Smooth muscle cell (in vitro differentiated cells): ENCODE results near the gene MYO9A. TPM values are rescaled to one million over a fixed set of nuclear protein-coding genes. Genes with fewer than 3 reads are reported as not detected.

Experiments
- DNase-seq: peaks from one replicate; lab custom pipeline; 2025; ENCODE audit not compliant: unreplicated experiment; lab: John Stamatoyannopoulos, UW
- H2AFZ ChIP-seq: fragments of 200-600 bp; sonication (generic); 2 replicates; pipeline ENCODE4 v1.6.0; 2016; ENCODE audit warnings: antibody characterized with exemption, low read depth, mild to moderate bottlenecking
- H3F3A ChIP-seq: fragments of 200-600 bp; sonication (generic); 2 replicates; pipeline ENCODE4 v1.6.0; 2017; ENCODE audit warnings: antibody characterized with exemption, low read depth
- H3K27ac ChIP-seq: fragments of 200-600 bp; sonication (generic); 2 replicates; pipeline ENCODE4 v1.5.1; 2016; ENCODE audit warnings: low read depth, mild to moderate bottlenecking
- H3K27me3 ChIP-seq: fragments of 200-600 bp; sonication (generic); 2 replicates; pipeline ENCODE4 v1.6.1; 2016; ENCODE audit warnings: low read depth, mild to moderate bottlenecking
- H3K36me3 ChIP-seq: fragments of 200-600 bp; sonication (generic); 2 replicates; pipeline ENCODE4 v1.5.1; 2016; ENCODE audit warnings: low read depth
- H3K4me1 ChIP-seq: fragments of 200-600 bp; sonication (generic); 2 replicates; pipeline ENCODE4 v1.5.1; 2016; ENCODE audit warnings: low read depth
- H3K4me2 ChIP-seq: fragments of 200-600 bp; sonication (generic); 2 replicates; pipeline ENCODE4 v1.6.0; 2016; ENCODE audit warnings: mild to moderate bottlenecking
- H3K4me3 ChIP-seq: fragments of 200-600 bp; sonication (generic); 2 replicates; pipeline ENCODE4 v1.5.1; 2016; ENCODE audit warnings: mild to moderate bottlenecking
- H3K79me2 ChIP-seq: fragments of 200-600 bp; sonication (generic); 2 replicates; pipeline ENCODE4 v1.6.0; 2016; ENCODE audit warnings: low read depth, mild to moderate bottlenecking
- H3K9ac ChIP-seq: fragments of 200-600 bp; sonication (generic); 2 replicates; pipeline ENCODE4 v1.6.0; 2016; ENCODE audit warnings: low read depth
- H3K9me3 ChIP-seq: fragments of 200-600 bp; sonication (generic); replicated peaks from 2 replicates; pipeline ENCODE4 v1.5.1; 2016; ENCODE audit warnings: low read depth
- H4K20me1 ChIP-seq: fragments of 200-600 bp; sonication (generic); 2 replicates; pipeline ENCODE4 v1.6.0; 2016; ENCODE audit warnings: low read depth
- WGBS: methylation state at CpG from one replicate; pipeline ENCODE4 v1.1.7; 2016; ENCODE audit warnings: low lambda C conversion rate; 5-methylcytosine and 5-hydroxymethylcytosine counted together
- polyA plus RNA-seq: library from polyadenylated mRNA; unstranded; fragments of >200 nt; fragmentation: Nextera tagmentation; extraction: Ambion mirVana; gene quantifications from 2 replicates; pipeline ENCODE4 v1.2.1, GENCODE V29; 2016
- total RNA-seq: library from RNA; depleted of rRNA; stranded (reverse); fragments of >200 nt; gene quantifications from 2 replicates; pipeline ENCODE4 v1.2.3, GENCODE V29; 2014
- TF ChIP-seq, protein P1 (sequence below): fragments of 200-600 bp; sonication (generic); IDR thresholded peaks from 2 replicates; pipeline ENCODE4 v1.5.1; 2017; ENCODE audit warnings: borderline replicate concordance, mild to moderate bottlenecking, antibody characterized with exemption; ENCODE audit not compliant: insufficient read depth, poor library complexity, severe bottlenecking

MYO9A gene
- total and polyA plus RNA-seq, 2 experiments from 2014 or later, result 10.7 to 36.9 TPM

DNA sequence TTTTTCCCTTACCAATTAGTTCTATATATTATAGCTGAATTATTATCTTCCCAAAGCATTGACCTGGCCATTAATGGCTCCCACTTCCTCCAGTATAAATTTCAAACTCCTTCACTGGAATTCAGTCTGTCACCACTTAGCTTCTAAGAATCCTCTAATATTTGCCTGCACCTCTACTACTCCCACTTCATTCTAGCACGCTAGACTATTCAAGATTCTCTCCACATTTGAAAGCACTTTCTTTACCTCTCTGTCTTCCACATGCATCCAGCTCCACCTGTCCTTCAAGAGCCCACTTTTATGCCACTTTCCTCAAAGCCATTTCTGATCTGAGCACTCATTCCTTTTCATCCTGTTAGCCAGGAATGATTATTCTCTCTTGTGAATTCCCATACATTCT is 15.3 kb upstream of the MYO9A start:
- Histone ChIP-seq H4K20me1 (no peaks in the 10 kb centered on the region), H3K9me3 (no peaks in the 10 kb centered on the region), H3K27me3 (no peaks in the 10 kb centered on the region), H3K36me3 (no peaks in the 10 kb centered on the region), H3K79me2 (no peaks in the 10 kb centered on the region), H3F3A (no peaks in the 10 kb centered on the region), H3K9ac (no peak overlapping the region), H3K4me3 (no peak overlapping the region), H3K4me2 (no peak overlapping the region), H2AFZ (no peak overlapping the region), H3K4me1 (no peaks in the 10 kb centered on the region), H3K27ac (no peak overlapping the region)
- 81% methylated on average over 1 of the region's 1 CpG for WGBS
- TF ChIP-seq, protein P1, sequence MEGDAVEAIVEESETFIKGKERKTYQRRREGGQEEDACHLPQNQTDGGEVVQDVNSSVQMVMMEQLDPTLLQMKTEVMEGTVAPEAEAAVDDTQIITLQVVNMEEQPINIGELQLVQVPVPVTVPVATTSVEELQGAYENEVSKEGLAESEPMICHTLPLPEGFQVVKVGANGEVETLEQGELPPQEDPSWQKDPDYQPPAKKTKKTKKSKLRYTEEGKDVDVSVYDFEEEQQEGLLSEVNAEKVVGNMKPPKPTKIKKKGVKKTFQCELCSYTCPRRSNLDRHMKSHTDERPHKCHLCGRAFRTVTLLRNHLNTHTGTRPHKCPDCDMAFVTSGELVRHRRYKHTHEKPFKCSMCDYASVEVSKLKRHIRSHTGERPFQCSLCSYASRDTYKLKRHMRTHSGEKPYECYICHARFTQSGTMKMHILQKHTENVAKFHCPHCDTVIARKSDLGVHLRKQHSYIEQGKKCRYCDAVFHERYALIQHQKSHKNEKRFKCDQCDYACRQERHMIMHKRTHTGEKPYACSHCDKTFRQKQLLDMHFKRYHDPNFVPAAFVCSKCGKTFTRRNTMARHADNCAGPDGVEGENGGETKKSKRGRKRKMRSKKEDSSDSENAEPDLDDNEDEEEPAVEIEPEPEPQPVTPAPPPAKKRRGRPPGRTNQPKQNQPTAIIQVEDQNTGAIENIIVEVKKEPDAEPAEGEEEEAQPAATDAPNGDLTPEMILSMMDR, result no peak
- no peak for DNase-seq

- Histone ChIP-seq H3K27ac (no peak overlapping the region), H3K4me2 (no peak overlapping the region), H3F3A (no peaks in the 10 kb centered on the region), H4K20me1 (no peaks in the 10 kb centered on the region), H3K4me3 (no peak overlapping the region), H3K9me3 (no peaks in the 10 kb centered on the region), H3K9ac (no peak overlapping the region), H3K4me1 (no peaks in the 10 kb centered on the region), H3K36me3 (no peaks in the 10 kb centered on the region), H2AFZ (no peak overlapping the region), H3K27me3 (no peaks in the 10 kb centered on the region), H3K79me2 (no peaks in the 10 kb centered on the region)
- TF ChIP-seq, protein P1, result no peak
- no peak for DNase-seq
- 75% methylated on average over 3 of the region's 3 CpGs for WGBS
Measured at GRCh38 chr15:72131922-72132321, 14.0 kb upstream of the MYO9A start.

DNA sequence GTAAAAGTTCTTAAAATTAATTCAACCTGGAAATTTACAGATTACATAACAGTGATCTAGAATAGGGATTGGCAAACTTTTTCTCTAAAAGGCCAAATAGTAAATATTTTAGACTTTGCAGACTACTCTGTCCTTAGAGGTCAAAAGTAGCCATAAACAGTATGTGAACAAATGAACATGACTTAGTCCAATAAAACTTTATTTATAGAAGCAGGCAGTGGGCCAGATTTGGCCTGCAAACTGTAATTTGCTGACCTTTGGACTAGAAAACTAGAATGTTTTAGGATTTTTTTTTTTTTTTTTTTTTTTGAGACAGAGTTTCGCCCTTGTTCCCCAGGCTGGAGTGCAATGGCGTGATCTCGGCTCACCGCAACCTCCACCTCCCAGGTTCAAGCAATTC is 12.3 kb upstream of the MYO9A start:
- no peaks in the 10 kb centered on the region for H3K79me2 ChIP-seq
- no peaks in the 10 kb centered on the region for H3F3A ChIP-seq
- WGBS, result 100% methylated on average over 4 of the region's 4 CpGs
- no peaks in the 10 kb centered on the region for H3K27me3 ChIP-seq
- TF ChIP-seq, protein P1, result no peak
- no peak overlapping the region for H3K9ac ChIP-seq
- H3K4me1 ChIP-seq, result no peaks in the 10 kb centered on the region
- H2AFZ ChIP-seq, result no peak overlapping the region
- no peaks in the 10 kb centered on the region for H3K9me3 ChIP-seq
- H3K4me2 ChIP-seq, result no peak overlapping the region
- H3K4me3 ChIP-seq, result no peak overlapping the region
- no peak overlapping the region for H3K27ac ChIP-seq
- H3K36me3 ChIP-seq, result no peaks in the 10 kb centered on the region
- H4K20me1 ChIP-seq, result no peaks in the 10 kb centered on the region
- DNase-seq, result no peak

DNA sequence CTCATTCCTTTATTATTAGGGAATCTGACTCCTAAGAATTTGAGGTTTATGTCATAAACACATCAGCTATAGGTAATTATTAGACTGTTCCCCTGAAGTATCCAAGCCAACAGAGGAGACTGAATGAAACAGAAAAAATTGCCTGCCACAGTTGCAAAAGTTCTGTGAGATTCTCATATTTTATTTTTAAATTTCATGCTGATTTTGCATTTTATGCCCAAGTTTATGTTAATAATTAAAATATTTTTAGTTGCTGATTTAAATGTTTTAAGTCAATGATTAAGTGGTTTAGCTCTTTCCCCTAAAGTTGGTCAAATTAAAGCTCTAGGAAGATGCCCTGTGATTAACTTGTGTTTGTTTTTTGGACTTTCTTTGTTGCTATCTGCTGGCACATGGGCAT is 10.4 kb upstream of the MYO9A start:
- DNase-seq, result no peak
- Histone ChIP-seq H3K27ac (no peak overlapping the region), H3K79me2 (no peaks in the 10 kb centered on the region), H3K4me3 (no peak overlapping the region), H4K20me1 (no peaks in the 10 kb centered on the region), H2AFZ (no peak overlapping the region), H3F3A (no peaks in the 10 kb centered on the region), H3K27me3 (no peaks in the 10 kb centered on the region), H3K9me3 (no peaks in the 10 kb centered on the region), H3K4me1 (no peaks in the 10 kb centered on the region), H3K4me2 (no peak overlapping the region), H3K36me3 (no peaks in the 10 kb centered on the region), H3K9ac (no peak overlapping the region)
- TF ChIP-seq, protein P1, result no peak
